Tibial nerve (tissue), 4 donors: ENCODE results near the gene ANXA5. TPM values are rescaled to one million over a fixed set of nuclear protein-coding genes. Genes with fewer than 3 reads are reported as not detected.

Experiments used
- DNase-seq, 2 donors: peaks; one replicate each; pipeline ENCODE4 v3.0.0-alpha.2; 2019; ENCODE audit warnings: low spot score in 2 of 2
- H3K27ac ChIP-seq, 4 donors: fragments of 200-600 bp; sonication (generic) in 3 of 4; one replicate each; pipeline ENCODE4 v1.5.1; 2017 to 2019; ENCODE audit warnings: mild to moderate bottlenecking in 1 of 4
- H3K27me3 ChIP-seq, 2 donors: fragments of 200-600 bp; sonication (generic) in 1 of 2; one replicate each; pipeline versions ENCODE4 v1.5.1 to v1.6.0; 2017 to 2019
- H3K36me3 ChIP-seq, 3 donors: fragments of 200-600 bp; sonication (generic); one replicate each; pipeline ENCODE4 v1.5.1; 2018 to 2019
- H3K4me1 ChIP-seq, 4 donors: fragments of 200-600 bp; sonication (generic) in 3 of 4; one replicate each; pipeline ENCODE4 v1.5.1; 2017 to 2019
- H3K4me3 ChIP-seq, 4 donors: fragments of 200-600 bp; sonication (generic) in 3 of 4; one replicate each; pipeline ENCODE4 v1.5.1; 2017 to 2019; ENCODE audit warnings: mild to moderate bottlenecking in 1 of 4, moderate library complexity in 1 of 4
- H3K9me3 ChIP-seq, 4 donors: fragments of 200-600 bp; sonication (generic) in 3 of 4; one replicate each; pipeline ENCODE4 v1.5.1; 2017 to 2019
- CTCF ChIP-seq, 5 experiments: fragments of 200-600 bp in 3 of 5; fragments of 450-650 bp in 2 of 5; sonication (generic) in 3 of 5; IDR thresholded peaks; one replicate each; pipeline ENCODE4 v1.5.1; 2016 to 2019; ENCODE audit warnings: antibody characterized with exemption in 5 of 5, mild to moderate bottlenecking in 3 of 5, moderate library complexity in 2 of 5
- EP300 ChIP-seq, 2 donors: sonication (generic); formaldehyde crosslinking; IDR thresholded peaks; one replicate each; pipeline ENCODE4 v1.6.1; 2017; ENCODE audit warnings: antibody characterized with exemption in 2 of 2, mild to moderate bottlenecking in 1 of 2
- POLR2A ChIP-seq, 2 donors: fragments of 450-650 bp; IDR thresholded peaks; one replicate each; pipeline ENCODE4 v1.6.1; 2017; ENCODE audit warnings: antibody characterized with exemption in 2 of 2, mild to moderate bottlenecking in 2 of 2, moderate library complexity in 2 of 2
- WGBS, 2 donors: methylation state at CpG; one replicate each; pipeline ENCODE4 v1.1.5; 2018; 5-methylcytosine and 5-hydroxymethylcytosine counted together
- total RNA-seq, 4 donors: library from RNA; depleted of rRNA; stranded (reverse); fragments of >200 nt; gene quantifications; one replicate each; pipeline ENCODE4 v1.1.0, GENCODE V29; 2016

ANXA5 gene
- total RNA-seq, 4 donors from 2014 or later = 137 to 276 (median 267) TPM

- peaks cover 0 to 91% (median 12%) of the 10 kb centered on the region in 3 donors for H3K36me3 ChIP-seq
- 56 to 62% methylated on average over 2 of the region's 2 CpGs for WGBS, 2 donors
- no peak for TF ChIP-seq EP300 (IDR thresholded peaks at IDR 0.05)
- TF ChIP-seq CTCF (IDR thresholded peaks at IDR 0.05) = no peak
- TF ChIP-seq POLR2A (IDR thresholded peaks at IDR 0.05) = no peak
Observed at GRCh38 chr4:121675715-121676114, 21.1 kb downstream of the ANXA5 start.

GRCh38 chr4:121674696-121675095 is 22.1 kb downstream of the ANXA5 start:
- DNase-seq = no peak
- H3K4me1 ChIP-seq = peaks cover 0 to 6% (median 0%) of the 10 kb centered on the region in 4 donors
- WGBS, 2 donors = 91 to 95% methylated on average over 2 of the region's 2 CpGs
- TF ChIP-seq CTCF (IDR thresholded peaks at IDR 0.05) (no peak), POLR2A (IDR thresholded peaks at IDR 0.05) (no peak), EP300 (IDR thresholded peaks at IDR 0.05) (no peak)
- H3K27ac ChIP-seq = no peak overlapping the region
- no peak overlapping the region for H3K4me3 ChIP-seq
- H3K36me3 ChIP-seq = peaks cover 0 to 91% (median 6%) of the 10 kb centered on the region in 3 donors
- H3K27me3 ChIP-seq = no peaks in the 10 kb centered on the region
- no peaks in the 10 kb centered on the region for H3K9me3 ChIP-seq

More at GRCh38 chr4:121675715-121676114, 21.1 kb downstream of the ANXA5 start:
- Histone ChIP-seq H3K27ac (no peak overlapping the region), H3K4me3 (no peak overlapping the region), H3K4me1 (no peaks in the 10 kb centered on the region), H3K27me3 (no peaks in the 10 kb centered on the region), H3K9me3 (no peaks in the 10 kb centered on the region)
- DNase-seq = no peak

GRCh38 chr4:121674191-121674590 is 22.6 kb downstream of the ANXA5 start:
- Histone ChIP-seq H3K9me3 (no peaks in the 10 kb centered on the region), H3K36me3 (peaks cover 0 to 91% (median 6%) of the 10 kb centered on the region in 3 donors), H3K27me3 (no peaks in the 10 kb centered on the region), H3K4me3 (no peak overlapping the region), H3K4me1 (peaks cover 0 to 7% (median 0%) of the 10 kb centered on the region in 4 donors), H3K27ac (no peak overlapping the region)
- WGBS, 2 donors = 67 to 83% methylated on average over 1 of the region's 1 CpG
- no peak for TF ChIP-seq CTCF (IDR thresholded peaks at IDR 0.05)
- TF ChIP-seq EP300 (IDR thresholded peaks at IDR 0.05) = no peak
- DNase-seq = no peak

- Histone ChIP-seq H3K9me3 (no peaks in the 10 kb centered on the region), H3K4me3 (no peak overlapping the region), H3K4me1 (peaks cover 0 to 7% (median 0%) of the 10 kb centered on the region in 4 donors), H3K27ac (peak overlapping the region in 2 of 4 donors; percentile 14 to 60), H3K36me3 (peaks cover 3 to 90% (median 6%) of the 10 kb centered on the region in 3 donors), H3K27me3 (no peaks in the 10 kb centered on the region)
- WGBS, 2 donors = 62% methylated on average over 2 of the region's 2 CpGs
- DNase-seq = no peak
- no peak for TF ChIP-seq EP300 (IDR thresholded peaks at IDR 0.05)
- no peak for TF ChIP-seq POLR2A (IDR thresholded peaks at IDR 0.05)
Observed at GRCh38 chr4:121669163-121669550, 27.6 kb downstream of the ANXA5 start.

GRCh38 chr4:121668368-121669162 is 28.2 kb downstream of the ANXA5 start:
- Histone ChIP-seq H3K27me3 (no peaks in the 10 kb centered on the region), H3K4me3 (no peak overlapping the region), H3K27ac (peak overlapping the region in 2 of 4 donors; percentile 14 to 60), H3K4me1 (peaks cover 0 to 7% (median 0%) of the 10 kb centered on the region in 4 donors), H3K9me3 (no peaks in the 10 kb centered on the region), H3K36me3 (peaks cover 3 to 92% (median 6%) of the 10 kb centered on the region in 3 donors)
- 59 to 62% methylated on average over 4 of the region's 4 CpGs for whole genome bisulfite sequencing, 2 donors
- TF ChIP-seq EP300 (IDR thresholded peaks at IDR 0.05) = no peak
- TF ChIP-seq POLR2A (IDR thresholded peaks at IDR 0.05) = no peak
- no peak for TF ChIP-seq CTCF (IDR thresholded peaks at IDR 0.05)
- DNase-seq = no peak
